ENCODE data around the gene FAM120A. TPM values are rescaled to one million over a fixed set of nuclear protein-coding genes. Genes with fewer than 3 reads are reported as not detected.
"Not testable (repeated sequence)": the region's sequence is repeated elsewhere in the genome, so short reads cannot be mapped to it uniquely, and the experiment has no call there.

FAM120A gene
- total and polyA plus RNA-seq, 9 of the 15 experiments (the other 6 are each of a cell fraction or from before 2014, with no cell fraction given): 8.7 to 71.0 (median 42.2) TPM

DNA sequence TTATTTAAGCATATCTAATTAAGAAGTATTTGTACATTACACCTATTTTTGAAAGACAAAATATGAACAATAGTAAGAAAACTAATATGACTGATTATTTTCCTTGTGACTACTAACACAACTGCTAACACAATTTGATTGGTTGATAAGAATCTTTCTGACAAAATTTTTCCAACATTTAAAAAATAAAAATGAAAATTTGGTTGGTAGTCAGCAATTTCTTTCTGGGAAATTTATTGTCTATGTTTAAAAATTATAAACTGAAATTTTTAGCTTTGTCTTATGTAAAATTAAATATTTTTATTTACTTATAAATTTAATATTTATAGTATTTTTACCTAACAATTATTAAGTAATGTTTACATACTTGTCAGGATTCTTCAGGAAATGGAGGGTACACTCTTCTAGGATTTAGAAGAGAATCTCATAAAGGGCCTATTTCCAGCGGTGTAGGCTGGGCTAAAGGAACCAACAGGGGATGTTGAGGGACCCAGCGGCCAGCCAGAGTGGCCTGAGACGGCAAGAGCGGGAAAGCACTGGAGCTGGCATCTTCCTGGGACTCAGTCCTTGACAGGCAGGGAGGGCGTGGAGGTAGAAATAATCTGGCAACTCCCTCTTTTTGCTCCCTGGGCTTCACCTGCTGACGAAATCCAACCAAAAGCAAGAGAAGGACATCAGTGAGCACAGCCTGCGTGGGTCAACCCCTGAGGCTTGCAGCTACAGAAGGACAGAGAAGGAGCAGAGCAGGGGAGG, 14.7 kb upstream of the FAM120A start:
- 35% methylated on average over 6 of the region's 7 CpGs for WGBS (ENCODE audit: insufficient coverage, low coverage, missing lambda C conversion rate)
- peaks cover 0 to 3% of the 10 kb centered on the region in 2 experiments; a peak in 1 of 5 replicates for H3K4me1 ChIP-seq (replicated peaks in 1 of 2; ENCODE audit: control insufficient read depth in 2 of 2, insufficient read depth in 2 of 2, low read length in 2 of 2)
- peaks cover 4 to 13% of the 10 kb centered on the region in 2 experiments; a peak in 3 of 5 replicates for H3K27me3 ChIP-seq (ENCODE audit: control insufficient read depth in 2 of 2, insufficient read depth in 2 of 2, low read length in 2 of 2)
- H4K20me1 ChIP-seq (replicated peaks; ENCODE audit: control insufficient read depth, insufficient read depth, low read length): no peaks in the 10 kb centered on the region
- in situ Hi-C loops (cut with MboI): no loop called here
- no peak for FAIRE-seq
- no peak overlapping the region for H3K4me3 ChIP-seq
- no peak overlapping the region for H3K27ac ChIP-seq (ENCODE audit: extremely low read depth, low read depth, low read length)
- ChIA-PET POLR2A (interaction anchor here (0.7 to 1.5 kb wide), 2 partner anchors 9 to 12 kb away, joined by 5 read pairs; no protein-coding TSS in a partner anchor), CTCF (ENCODE audit: low intra/inter-chr PET ratio) (no interaction called here)
- peak; percentile 49 for ATAC-seq
- no peaks in the 10 kb centered on the region for H3K9me1 ChIP-seq (ENCODE audit: control insufficient read depth, insufficient read depth, low read length)
- intact Hi-C loops (cut with micrococcal nuclease): no loop called here
- peak overlapping the region; percentile 90; the same call in 1 of the 2 replicates for H2AFZ ChIP-seq (ENCODE audit: low read depth, low read length)
- BruUV-seq (replicated peaks): no TSS peak
- DNase-seq (ENCODE audit: extremely low read depth in 1 of 4, low spot score in 3 of 4): no peak
- H3K4me2 ChIP-seq (ENCODE audit: insufficient read depth, low read length): no peak overlapping the region
- TF ChIP-seq C11orf30 (IDR thresholded peaks at IDR 0.05; ENCODE audit: low read depth): peak; percentile 52; the same call in 1 of the 2 replicates
- peak; percentile 65 for TF ChIP-seq ZNF316 (IDR thresholded peaks at IDR 0.05)
- TF ChIP-seq ZNF436 (CRISPR knock-in tag; IDR thresholded peaks at IDR 0.05): no peak
- H3K36me3 ChIP-seq (ENCODE audit: control insufficient read depth, insufficient read depth, low read length): no peaks in the 10 kb centered on the region
- H3K9ac ChIP-seq (ENCODE audit: insufficient read depth in 1 of 2, low read depth in 2 of 2, low read length in 2 of 2): no peak overlapping the region; a peak in 1 of 4 replicates
- no peaks in the 10 kb centered on the region for H3K79me2 ChIP-seq (ENCODE audit: control insufficient read depth, insufficient read depth, low read length)
- no peaks in the 10 kb centered on the region for H3K9me3 ChIP-seq (replicated peaks; ENCODE audit: control insufficient read depth, insufficient read depth, low read depth, low read length)

DNA sequence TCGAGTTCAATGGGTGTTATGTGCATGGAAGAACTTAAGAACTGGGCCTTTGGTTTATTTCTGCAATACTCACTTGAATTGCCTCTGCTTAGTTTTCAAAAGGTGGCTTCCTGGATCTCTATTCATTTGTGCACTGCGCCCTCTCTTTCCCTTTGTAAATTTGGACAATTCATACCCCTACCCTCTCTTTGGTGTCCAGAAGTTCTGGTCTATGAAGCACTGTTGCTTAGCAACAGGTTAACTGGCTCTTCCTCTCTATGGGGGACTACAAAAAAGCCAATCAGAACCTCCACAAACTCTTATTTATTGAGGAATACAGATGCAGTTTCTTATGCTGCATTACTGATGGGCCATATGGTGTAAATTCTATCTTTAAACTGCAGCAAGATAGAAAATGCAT, 13.5 kb upstream of the FAM120A start:
- in situ Hi-C loops (cut with MboI): no loop called here
- Histone ChIP-seq H3K4me1 (replicated peaks in 1 of 2; ENCODE audit: control insufficient read depth in 2 of 2, insufficient read depth in 2 of 2, low read length in 2 of 2) (no peaks in the 10 kb centered on the region), H3K27me3 (ENCODE audit: control insufficient read depth in 2 of 2, insufficient read depth in 2 of 2, low read length in 2 of 2) (peaks cover 7 to 13% of the 10 kb centered on the region in 2 experiments; a peak in 3 of 5 replicates), H3K9me1 (ENCODE audit: control insufficient read depth, insufficient read depth, low read length) (no peaks in the 10 kb centered on the region), H3K79me2 (ENCODE audit: control insufficient read depth, insufficient read depth, low read length) (no peaks in the 10 kb centered on the region), H3K9ac (ENCODE audit: insufficient read depth in 1 of 2, low read depth in 2 of 2, low read length in 2 of 2) (no peak overlapping the region), H3K27ac (ENCODE audit: extremely low read depth, low read depth, low read length) (no peak overlapping the region), H3K9me3 (replicated peaks; ENCODE audit: control insufficient read depth, insufficient read depth, low read depth, low read length) (no peaks in the 10 kb centered on the region), H4K20me1 (replicated peaks; ENCODE audit: control insufficient read depth, insufficient read depth, low read length) (no peaks in the 10 kb centered on the region), H3K4me3 (no peak overlapping the region), H2AFZ (ENCODE audit: low read depth, low read length) (no peak overlapping the region), H3K36me3 (ENCODE audit: control insufficient read depth, insufficient read depth, low read length) (no peaks in the 10 kb centered on the region), H3K4me2 (ENCODE audit: insufficient read depth, low read length) (no peak overlapping the region)
- BruUV-seq (replicated peaks): no TSS peak
- intact Hi-C loops (cut with micrococcal nuclease): no loop called here
- CTCF ChIA-PET (ENCODE audit: low intra/inter-chr PET ratio): no interaction called here
- FAIRE-seq: no peak
- DNase-seq (ENCODE audit: extremely low read depth in 1 of 4, low spot score in 3 of 4): no peak
- 11% methylated on average over 2 of the region's 2 CpGs for WGBS (ENCODE audit: insufficient coverage, low coverage, missing lambda C conversion rate)
- POLR2A ChIA-PET: no interaction called here
- TF ChIP-seq RFX1 (IDR thresholded peaks at IDR 0.05) (peak; percentile 78), XRCC5 (IDR thresholded peaks at IDR 0.05; ENCODE audit: low read depth, low read length) (no peak)
- ATAC-seq: no peak

DNA sequence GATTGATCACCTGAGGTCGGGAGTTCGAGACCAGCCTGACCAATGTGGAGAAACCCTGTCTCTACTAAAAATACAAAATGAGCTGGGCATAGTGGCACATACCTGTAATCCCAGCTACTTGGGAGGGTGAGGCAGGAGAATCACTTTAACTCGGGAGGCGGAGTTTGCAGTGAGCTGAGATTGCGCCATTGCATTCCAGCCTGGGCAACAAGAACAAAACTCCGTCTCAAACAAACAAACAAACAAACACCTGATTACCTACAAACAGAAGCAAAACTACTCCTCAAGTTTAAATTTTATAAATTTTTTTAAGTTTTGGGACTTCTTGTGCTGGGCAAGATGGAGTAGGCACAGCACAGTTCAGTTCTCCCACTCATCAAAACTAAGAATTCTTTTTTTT, 12.2 kb upstream of the FAM120A start:
- 27% methylated on average over 6 of the region's 6 CpGs for WGBS (ENCODE audit: insufficient coverage, low coverage, missing lambda C conversion rate)

More for the DNA sequence above, 12.2 kb upstream of the FAM120A start:
- H3K27me3 ChIP-seq (ENCODE audit: control insufficient read depth in 2 of 2, insufficient read depth in 2 of 2, low read length in 2 of 2): peaks cover 7 to 13% of the 10 kb centered on the region in 2 experiments; a peak in 3 of 5 replicates
- DNase-seq (ENCODE audit: extremely low read depth in 1 of 4, low spot score in 3 of 4); POLR2A ChIA-PET; H3K9me1 ChIP-seq (ENCODE audit: control insufficient read depth, insufficient read depth, low read length); H3K4me1 ChIP-seq (replicated peaks in 1 of 2; ENCODE audit: control insufficient read depth in 2 of 2, insufficient read depth in 2 of 2, low read length in 2 of 2); H3K27ac ChIP-seq (ENCODE audit: extremely low read depth, low read depth, low read length); H3K4me3 ChIP-seq; BruUV-seq (replicated peaks); H4K20me1 ChIP-seq (replicated peaks; ENCODE audit: control insufficient read depth, insufficient read depth, low read length); H3K79me2 ChIP-seq (ENCODE audit: control insufficient read depth, insufficient read depth, low read length); H2AFZ ChIP-seq (ENCODE audit: low read depth, low read length); CTCF ChIA-PET (ENCODE audit: low intra/inter-chr PET ratio); ATAC-seq; H3K4me2 ChIP-seq (ENCODE audit: insufficient read depth, low read length); H3K9me3 ChIP-seq (replicated peaks; ENCODE audit: control insufficient read depth, insufficient read depth, low read depth, low read length); intact Hi-C loops (cut with micrococcal nuclease); FAIRE-seq; H3K9ac ChIP-seq (ENCODE audit: insufficient read depth in 1 of 2, low read depth in 2 of 2, low read length in 2 of 2); in situ Hi-C loops (cut with MboI); H3K36me3 ChIP-seq (ENCODE audit: control insufficient read depth, insufficient read depth, low read length): not testable (repeated sequence)
